ENCODE data around the gene TIMM29. TPM values are rescaled to one million over a fixed set of nuclear protein-coding genes. Genes with fewer than 3 reads are reported as not detected.

Gene TIMM29
- total RNA-seq, 1 donor, result 18.4 TPM

DNA sequence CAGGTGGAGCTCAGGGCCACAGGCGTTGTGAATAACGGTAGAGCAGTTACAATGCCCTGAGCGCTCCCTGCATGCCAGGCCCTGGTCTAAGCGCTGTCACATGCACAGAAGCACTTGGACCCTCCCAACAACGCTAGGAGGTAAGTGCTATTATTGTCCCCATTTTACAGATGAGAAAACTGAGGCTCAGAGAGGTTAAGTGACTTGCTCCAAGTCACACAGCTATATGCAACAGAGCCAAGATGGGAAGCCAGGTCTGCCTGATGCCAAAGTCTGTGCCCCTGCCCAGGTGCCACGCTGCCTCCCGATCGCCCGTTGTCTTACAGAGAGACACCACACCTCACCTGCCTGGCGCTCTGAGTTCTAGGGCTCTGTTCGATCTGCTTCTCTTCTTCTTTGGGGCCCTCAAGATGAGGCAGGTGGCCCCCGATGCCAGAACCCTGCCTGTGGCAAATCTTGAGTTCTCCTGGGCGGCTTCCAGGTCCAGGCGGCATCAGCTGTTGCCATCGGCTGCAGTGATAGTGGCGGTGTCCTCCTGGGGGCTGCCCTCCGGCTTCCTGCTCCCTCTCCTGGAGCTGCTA is 20.1 kb upstream of the TIMM29 start:
- TF ChIP-seq, protein P1, sequence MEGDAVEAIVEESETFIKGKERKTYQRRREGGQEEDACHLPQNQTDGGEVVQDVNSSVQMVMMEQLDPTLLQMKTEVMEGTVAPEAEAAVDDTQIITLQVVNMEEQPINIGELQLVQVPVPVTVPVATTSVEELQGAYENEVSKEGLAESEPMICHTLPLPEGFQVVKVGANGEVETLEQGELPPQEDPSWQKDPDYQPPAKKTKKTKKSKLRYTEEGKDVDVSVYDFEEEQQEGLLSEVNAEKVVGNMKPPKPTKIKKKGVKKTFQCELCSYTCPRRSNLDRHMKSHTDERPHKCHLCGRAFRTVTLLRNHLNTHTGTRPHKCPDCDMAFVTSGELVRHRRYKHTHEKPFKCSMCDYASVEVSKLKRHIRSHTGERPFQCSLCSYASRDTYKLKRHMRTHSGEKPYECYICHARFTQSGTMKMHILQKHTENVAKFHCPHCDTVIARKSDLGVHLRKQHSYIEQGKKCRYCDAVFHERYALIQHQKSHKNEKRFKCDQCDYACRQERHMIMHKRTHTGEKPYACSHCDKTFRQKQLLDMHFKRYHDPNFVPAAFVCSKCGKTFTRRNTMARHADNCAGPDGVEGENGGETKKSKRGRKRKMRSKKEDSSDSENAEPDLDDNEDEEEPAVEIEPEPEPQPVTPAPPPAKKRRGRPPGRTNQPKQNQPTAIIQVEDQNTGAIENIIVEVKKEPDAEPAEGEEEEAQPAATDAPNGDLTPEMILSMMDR (IDR thresholded peaks at IDR 0.05; ENCODE audit: insufficient read depth, low read length), result no peak
- no peak overlapping the region for H3K4me3 ChIP-seq (ENCODE audit: low read depth, low read length)
- DNase-seq (ENCODE audit: low read depth), result no peak

DNA sequence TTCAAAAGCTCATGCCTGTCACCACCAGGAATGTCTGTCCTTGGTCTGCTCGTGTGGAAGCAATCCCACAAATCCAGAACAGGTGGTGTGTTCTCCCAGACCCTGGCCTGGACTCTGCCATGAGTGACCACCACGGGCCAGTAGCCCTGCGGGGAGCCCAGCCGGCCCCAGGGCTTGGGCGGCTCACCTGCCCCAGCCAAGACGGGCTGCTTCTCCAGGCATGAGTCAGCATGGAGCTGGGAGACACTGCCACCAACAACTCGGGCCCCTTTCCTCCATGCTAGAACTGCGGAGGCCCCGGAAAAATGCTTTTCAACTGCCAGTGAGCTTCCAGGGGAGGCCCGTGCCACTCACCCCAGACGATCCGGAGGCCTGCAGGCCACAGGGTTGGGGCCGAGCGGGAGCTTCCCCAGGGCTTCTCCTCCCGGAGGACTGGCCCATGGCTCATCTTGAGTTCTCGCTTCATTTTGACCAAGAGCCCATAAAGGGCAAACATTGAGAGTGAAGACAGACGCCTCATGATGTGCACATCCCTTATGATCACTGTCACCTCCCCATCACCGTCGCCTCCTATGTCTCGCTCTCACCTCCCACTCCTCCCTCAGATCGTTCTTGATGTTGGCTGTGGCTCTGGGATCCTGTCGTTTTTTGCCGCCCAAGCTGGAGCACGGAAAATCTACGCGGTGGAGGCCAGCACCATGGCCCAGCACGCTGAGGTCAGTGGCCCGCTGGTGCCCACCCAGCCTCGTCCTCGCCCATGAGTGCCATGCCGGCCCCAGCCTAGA is 16.8 kb upstream of the TIMM29 start:
- DNase-seq (ENCODE audit: low read depth), result no peak
- TF ChIP-seq, protein P1 (IDR thresholded peaks at IDR 0.05; ENCODE audit: insufficient read depth, low read length), result no peak
- H3K4me3 ChIP-seq (ENCODE audit: low read depth, low read length), result no peak overlapping the region

DNA sequence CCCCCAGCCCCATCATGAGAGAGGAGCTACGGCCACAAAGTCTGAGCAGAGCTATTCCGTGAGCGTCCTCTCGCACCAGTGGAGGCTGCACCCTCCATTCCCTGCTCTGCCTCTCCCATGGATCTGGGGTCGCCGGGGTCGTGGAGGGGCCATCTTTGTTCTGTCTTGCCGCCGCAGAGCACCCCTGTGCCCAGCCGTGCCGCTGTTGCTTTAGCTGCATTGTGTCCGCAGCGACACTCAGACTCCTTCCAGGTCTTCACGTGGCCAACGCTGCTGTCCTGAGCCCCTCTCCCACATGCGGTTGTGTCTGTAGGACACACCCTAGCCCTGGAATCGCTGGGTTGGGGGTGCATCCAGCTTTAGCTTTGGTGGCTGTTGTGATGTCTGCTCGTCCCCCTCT is 16.0 kb upstream of the TIMM29 start:
- H3K4me3 ChIP-seq (ENCODE audit: low read depth, low read length), result no peak overlapping the region
- DNase-seq (ENCODE audit: low read depth), result no peak
- TF ChIP-seq, protein P1 (IDR thresholded peaks at IDR 0.05; ENCODE audit: insufficient read depth, low read length), result no peak

DNA sequence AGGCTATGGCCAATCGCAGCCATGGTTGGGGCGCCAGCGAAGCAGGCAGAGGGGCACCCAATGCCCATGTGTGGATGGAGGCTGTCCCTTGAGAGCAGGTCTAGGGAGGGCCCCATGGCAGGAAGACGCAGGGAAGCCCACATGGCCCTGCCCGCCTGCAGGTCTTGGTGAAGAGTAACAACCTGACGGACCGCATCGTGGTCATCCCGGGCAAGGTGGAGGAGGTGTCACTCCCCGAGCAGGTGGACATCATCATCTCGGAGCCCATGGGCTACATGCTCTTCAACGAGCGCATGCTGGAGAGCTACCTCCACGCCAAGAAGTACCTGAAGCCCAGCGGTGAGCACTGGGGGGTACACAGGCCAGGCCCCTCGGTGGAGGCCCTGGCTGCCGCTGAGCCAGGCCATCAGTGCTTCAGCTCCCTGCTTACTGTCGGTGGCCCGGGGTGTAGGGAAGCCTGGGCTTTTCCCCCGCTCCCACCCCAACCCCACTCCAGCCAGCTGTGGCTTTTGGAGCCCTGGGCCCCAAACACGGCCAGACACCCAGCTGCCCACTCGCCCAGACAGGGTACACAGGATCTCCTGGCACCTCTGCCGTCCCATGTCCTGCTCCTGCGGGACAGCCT is 14.8 kb upstream of the TIMM29 start:
- DNase-seq (ENCODE audit: low read depth), result no peak
- no peak overlapping the region for H3K4me3 ChIP-seq (ENCODE audit: low read depth, low read length)
- TF ChIP-seq, protein P1 (IDR thresholded peaks at IDR 0.05; ENCODE audit: insufficient read depth, low read length), result no peak

DNA sequence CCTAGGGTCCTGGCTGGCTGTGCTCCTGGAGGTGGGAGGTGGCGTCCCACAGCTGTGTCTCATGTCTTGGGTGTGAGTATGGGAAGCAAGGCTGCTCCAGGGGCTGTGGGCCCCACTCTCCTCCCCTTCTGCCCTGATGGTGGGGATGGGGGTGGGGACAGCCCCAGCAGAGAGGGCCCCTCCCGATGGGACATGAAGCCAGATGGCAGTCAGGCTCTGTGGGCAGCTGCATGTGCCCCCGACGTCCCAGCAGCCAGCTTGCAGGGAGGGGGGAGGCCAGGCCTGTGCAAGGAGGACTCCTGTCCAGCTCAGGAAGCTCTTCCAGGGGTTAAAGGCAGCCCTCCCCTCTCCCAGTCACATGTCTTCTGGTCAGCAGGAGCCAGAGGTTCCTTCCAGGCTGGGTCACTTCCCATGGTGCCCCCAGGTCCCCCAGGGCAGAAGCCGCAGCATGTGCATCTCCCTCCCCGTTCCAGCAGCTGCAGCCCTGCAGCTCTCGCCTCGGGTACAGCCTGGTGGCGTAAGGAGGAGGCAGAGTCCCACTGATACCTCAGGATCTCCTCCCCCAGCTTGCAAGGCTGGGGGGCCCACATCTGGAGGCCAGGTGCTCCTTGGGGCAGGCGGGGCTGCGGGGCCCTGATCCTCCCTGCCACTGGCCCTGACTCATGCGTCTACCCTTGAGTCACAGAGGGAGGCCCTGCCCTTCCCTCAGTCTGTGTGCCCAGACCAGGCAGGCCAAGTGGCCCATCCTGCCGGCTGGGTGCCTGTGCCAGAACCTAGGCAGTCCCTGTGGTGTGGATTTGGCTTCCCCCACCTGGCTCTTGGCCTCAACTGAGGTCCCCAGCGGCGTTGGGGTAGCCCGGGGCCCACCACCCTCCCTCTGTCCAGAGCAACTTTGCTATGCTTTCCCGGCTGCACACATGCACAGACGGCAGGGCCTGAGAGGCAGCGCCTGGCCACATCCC is 13.2 kb upstream of the TIMM29 start:
- H3K4me3 ChIP-seq (ENCODE audit: low read depth, low read length), result no peak overlapping the region
- peak; percentile 68 for DNase-seq (ENCODE audit: low read depth)
- TF ChIP-seq, protein P1 (IDR thresholded peaks at IDR 0.05; ENCODE audit: insufficient read depth, low read length), result peak; percentile 21

DNA sequence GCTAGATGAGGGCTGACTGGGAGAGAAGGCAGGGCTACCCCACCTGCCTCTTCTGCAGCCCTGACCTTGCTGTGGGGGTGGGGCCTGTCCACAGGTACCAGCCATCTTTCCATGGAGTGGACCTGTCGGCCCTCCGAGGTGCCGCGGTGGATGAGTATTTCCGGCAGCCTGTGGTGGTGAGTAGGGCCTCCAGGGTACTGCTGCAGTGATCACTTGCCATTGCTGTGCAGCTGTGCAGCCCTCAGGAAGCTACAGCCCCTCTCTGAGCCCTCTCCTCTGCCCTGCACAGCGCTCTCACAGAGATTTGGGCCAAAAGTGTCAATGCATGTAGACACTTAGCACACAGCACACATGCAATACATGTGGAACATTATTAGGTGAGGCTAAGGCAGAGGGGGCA is 12.0 kb upstream of the TIMM29 start:
- H3K4me3 ChIP-seq (ENCODE audit: low read depth, low read length), result no peak overlapping the region
- TF ChIP-seq, protein P1 (IDR thresholded peaks at IDR 0.05; ENCODE audit: insufficient read depth, low read length), result no peak
- no peak for DNase-seq (ENCODE audit: low read depth)
